Measurements from ENCODE around the gene CCL11.

Gene CCL11

GRCh38 chr17:34255841-34256240 is 29.7 kb upstream of the CCL11 start:
- DNase-seq (ENCODE audit: low read depth), result no peak
- H3K4me3 ChIP-seq (ENCODE audit: control insufficient read depth, low read depth, low read length), result peak overlapping the region; percentile 65
- TF ChIP-seq CTCF (conservative IDR thresholded peaks at IDR 0.05; ENCODE audit: control insufficient read depth, insufficient read depth, low read depth, low read length), result no peak

- no peak for DNase-seq (ENCODE audit: low read depth)
- TF ChIP-seq CTCF (conservative IDR thresholded peaks at IDR 0.05; ENCODE audit: control insufficient read depth, insufficient read depth, low read depth, low read length), result no peak
- no peak overlapping the region for H3K4me3 ChIP-seq (ENCODE audit: control insufficient read depth, low read depth, low read length)
Measured at GRCh38 chr17:34257299-34257985, 28.1 kb upstream of the CCL11 start.

GRCh38 chr17:34257986-34258326 is 27.6 kb upstream of the CCL11 start:
- TF ChIP-seq CTCF (conservative IDR thresholded peaks at IDR 0.05; ENCODE audit: control insufficient read depth, insufficient read depth, low read depth, low read length), result no peak
- no peak overlapping the region for H3K4me3 ChIP-seq (ENCODE audit: control insufficient read depth, low read depth, low read length)
- DNase-seq (ENCODE audit: low read depth), result no peak

GRCh38 chr17:34259146-34259545 is 26.4 kb upstream of the CCL11 start:
- no peak for TF ChIP-seq CTCF (conservative IDR thresholded peaks at IDR 0.05; ENCODE audit: control insufficient read depth, insufficient read depth, low read depth, low read length)
- DNase-seq (ENCODE audit: low read depth), result peak; percentile 57
- no peak overlapping the region for H3K4me3 ChIP-seq (ENCODE audit: control insufficient read depth, low read depth, low read length)

DNA sequence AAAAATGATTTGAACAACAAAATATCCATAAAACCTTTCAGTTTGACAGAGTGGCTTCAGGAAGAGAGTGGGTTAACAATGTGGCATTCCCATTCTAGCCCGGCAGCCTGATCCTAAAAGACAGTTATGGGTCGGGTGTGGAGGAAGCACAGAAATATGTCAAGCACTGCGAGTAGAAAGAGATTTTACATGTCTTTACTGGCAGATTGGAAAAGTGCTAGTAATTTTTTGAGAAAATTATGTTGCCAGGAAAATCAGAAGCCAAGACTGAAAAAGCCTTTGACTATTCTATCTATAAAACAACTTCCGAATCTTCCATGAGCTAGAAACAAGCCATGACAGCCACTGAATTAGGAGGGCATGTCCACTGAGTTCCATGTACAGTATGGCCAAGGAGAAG is 24.7 kb upstream of the CCL11 start:
- H3K4me3 ChIP-seq (ENCODE audit: control insufficient read depth, low read depth, low read length), result no peak overlapping the region
- no peak for DNase-seq (ENCODE audit: low read depth)
- no peak for TF ChIP-seq CTCF (conservative IDR thresholded peaks at IDR 0.05; ENCODE audit: control insufficient read depth, insufficient read depth, low read depth, low read length)

DNA sequence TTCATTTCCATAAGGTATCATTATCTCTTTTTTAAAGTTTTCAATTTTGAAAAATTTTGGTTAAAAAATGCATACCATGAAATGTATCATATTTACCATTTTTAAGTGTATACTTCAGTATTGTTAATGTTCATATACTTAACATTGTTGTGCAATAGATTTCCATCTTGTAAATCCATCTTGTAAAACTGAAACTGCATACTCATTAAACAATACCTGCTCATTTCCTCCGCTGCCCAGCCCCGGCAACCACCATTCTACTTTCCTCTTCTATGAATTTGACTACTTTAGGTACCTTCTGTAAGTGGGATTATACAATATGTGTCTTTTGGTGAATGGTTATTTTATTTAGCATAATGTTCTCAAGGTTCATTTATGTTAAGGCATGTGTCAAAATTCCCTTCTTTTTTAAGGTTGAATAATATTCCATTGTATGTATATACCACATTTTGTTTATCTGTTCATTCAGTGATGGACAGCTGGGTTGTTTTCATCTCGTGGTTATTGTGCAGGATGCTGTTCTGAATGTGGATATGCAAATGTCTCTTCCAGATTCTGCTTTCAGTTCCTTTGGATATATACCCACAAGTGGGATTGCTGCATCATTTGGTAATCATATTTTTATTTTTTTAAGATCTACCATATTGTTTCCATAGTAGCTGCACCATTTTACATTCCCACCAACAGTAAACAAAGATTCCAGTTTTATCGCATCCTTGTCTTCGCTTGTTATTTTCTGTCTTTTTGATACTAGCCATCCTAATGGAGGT is 23.8 kb upstream of the CCL11 start:
- no peak for TF ChIP-seq CTCF (conservative IDR thresholded peaks at IDR 0.05; ENCODE audit: control insufficient read depth, insufficient read depth, low read depth, low read length)
- no peak for DNase-seq (ENCODE audit: low read depth)
- no peak overlapping the region for H3K4me3 ChIP-seq (ENCODE audit: control insufficient read depth, low read depth, low read length)
